T-helper 2 cell treated with Interferon-gamma antibody and Interleukin-4, amounts not matched to agents 100 ng/mL and 5 ng/mL, for 36 hours (primary cell): ENCODE results near the gene DOK6. TPM values are rescaled to one million over a fixed set of nuclear protein-coding genes. Genes with fewer than 3 reads are reported as not detected.
"Not testable (repeated sequence)": the region's sequence is repeated elsewhere in the genome, so short reads cannot be mapped to it uniquely, and the experiment has no call there.

Experiments
- intact Hi-C: fragments of 100-400 bp; cut with micrococcal nuclease; formaldehyde crosslinking; loops from one replicate; pipeline ENCODE4 v1.15.1; 2023
- total RNA-seq: library from RNA; stranded (reverse); gene quantifications from 2 replicates; pipeline ENCODE4 v1.2.3, GENCODE V29; 2022

The DOK6 gene
- total RNA-seq, 1 donor from 2014 or later = not detected

DNA sequence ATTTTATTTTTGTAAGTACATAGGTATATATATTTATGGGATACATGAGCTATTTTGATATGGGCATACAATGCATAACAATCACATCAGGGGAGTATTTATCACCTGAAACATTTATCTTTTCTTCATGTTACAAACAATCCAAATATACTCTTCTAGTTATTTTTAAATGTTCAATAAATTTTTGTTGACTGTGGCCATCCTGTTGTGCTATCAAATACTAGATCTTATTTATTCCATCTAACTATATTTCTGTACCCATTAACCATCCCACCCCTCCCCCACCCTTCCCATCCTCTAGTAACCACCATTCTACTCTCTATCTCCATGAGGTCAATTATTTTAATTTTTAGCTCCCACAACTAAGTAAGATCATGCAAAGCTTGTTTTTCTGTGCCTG lies 390.0 kb downstream of the DOK6 start:
- intact Hi-C loops = no loop called here

DNA sequence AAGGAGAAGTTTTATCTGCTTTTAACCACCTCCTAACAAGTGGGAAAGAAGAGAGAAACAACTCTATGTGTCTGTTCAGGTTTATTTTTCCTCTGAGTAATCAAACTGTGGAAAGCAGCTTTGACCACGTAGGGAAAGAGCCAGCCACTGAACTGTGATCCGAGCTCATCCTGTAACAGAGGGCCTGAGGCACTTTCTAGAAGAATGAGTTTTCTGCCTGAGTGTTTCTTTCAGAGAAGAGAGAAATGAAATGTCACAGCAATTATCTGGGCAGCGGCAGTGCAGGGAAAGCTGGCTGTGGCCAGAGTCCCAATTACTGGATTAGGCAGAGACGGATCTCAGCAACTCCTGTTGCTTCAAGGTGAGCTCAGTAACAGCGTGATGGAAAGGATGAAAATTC lies 395.1 kb downstream of the DOK6 start:
- intact Hi-C loops = no loop called here

DNA sequence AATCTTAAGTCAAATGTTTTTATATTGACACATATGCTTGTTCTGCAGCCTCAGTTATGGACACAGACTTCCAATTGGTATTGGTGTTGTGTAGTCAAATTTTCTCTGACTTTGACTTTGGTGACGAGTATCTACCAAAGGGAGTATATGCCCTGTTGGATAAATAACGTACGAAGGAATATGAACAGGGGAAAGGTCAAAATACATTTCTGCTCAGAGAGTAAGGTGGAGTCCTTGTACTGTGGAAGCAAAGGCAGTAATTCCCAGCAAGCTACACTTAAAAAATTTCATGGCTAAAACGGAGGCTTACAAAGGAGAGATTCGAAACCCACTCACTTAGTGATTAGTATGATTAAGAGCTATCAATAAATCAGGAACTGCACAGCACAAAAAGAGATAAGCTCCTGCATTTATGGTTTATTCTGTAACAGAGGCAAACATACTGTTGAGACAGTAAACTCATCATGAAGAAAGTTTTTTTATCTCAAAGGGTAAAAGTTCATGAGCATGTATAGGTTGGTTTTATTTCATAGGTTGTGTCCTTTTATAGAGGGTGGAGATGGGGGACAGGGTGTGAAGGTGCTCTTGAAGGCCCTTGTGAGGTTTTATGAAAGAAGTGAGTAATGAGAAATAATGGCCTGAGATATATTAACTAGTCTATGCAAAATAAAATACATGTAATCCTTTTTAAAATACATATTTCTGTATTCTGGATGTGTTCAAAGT lies 404.3 kb downstream of the DOK6 start:
- intact Hi-C loops = no loop called here

DNA sequence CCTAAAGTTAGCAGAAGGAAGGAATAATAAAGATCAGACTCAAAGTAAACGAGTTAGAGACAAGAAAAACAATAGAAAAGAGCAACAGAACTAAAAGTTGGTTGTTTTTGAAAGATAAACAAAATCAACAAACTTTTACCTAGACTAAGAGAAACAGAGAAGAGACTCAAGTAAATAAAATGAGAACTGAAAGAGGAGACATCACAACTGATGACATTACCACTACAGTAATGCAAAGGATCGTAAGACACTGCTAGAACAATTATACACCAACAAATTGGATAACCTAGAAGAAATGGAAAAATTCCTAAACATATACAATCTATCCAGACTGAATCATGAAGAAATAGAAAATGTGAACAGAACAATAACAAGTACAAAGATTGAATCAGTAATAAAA lies 407.7 kb downstream of the DOK6 start:
- intact Hi-C loops = no loop called here

DNA sequence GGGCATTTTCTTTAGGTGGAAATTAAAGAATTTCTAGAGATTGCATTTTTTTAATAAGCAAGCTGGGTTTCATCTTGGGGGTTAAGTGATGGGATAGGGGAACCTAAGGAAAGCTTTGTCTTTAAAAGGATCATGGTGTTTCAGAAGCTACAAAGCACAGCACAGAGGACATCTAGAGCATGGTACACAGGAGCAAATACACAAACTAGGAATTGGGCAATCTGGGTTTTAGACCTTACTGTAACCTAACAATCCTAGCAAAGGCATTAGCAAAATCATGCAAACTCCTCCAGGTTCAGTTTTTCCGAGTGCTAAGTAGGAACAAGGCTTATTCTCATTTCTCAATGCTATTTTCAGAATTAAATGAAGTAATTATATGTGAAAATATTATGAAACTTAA lies 412.9 kb downstream of the DOK6 start:
- intact Hi-C loops = no loop called here

DNA sequence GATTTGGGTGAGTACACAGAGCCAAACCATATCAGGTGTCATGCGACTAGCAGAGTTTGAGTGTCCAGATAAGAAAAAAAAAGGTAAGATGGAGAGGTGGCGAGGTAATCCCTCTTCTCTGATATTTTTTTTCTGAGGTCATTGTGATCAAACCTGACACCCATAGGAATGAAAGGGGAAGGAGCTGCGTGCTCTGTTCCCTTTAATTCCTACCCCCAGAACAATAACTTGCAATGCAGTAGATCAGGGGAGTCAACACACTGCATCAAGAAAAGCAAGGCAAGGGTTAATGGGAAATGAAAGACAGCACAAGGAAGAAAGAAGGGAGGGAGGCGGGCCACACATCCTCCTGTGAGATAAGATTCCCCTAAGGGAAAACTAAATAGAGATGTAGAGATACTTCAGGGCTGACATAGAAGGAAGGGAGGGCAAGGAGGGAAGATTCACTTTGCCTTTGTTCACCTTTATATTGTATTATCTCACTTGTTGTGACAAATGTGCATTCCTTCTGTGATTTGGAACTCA lies 414.2 kb downstream of the DOK6 start:
- intact Hi-C loops = no loop called here

DNA sequence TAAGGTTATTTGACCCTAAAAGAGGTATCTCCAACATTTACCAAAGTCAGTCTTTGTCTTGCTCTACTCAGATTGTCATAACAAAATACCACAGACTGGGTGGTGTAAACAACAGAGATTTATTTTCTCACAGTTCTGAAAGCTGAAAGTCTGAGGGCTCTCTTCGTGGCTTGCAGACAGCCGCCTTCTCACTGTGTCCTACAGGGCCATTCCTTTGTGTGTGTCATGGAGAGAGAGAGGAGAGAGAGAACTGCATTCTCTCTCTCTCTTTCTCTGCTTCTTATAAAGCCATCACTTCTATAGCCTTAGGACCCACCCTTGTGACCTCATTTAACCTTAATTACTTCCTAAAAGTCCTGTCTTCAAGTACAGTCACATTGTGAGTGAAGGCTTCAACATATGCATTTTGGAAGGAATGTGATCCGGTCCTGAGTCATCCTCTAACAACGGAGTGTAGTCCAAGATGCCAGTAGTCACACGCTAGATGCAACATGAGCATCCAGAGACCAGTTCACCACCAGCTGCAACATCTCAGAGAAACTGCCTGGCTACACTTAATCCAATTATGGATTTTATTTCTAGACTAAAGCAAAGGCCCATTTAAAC lies 416.8 kb downstream of the DOK6 start:
- intact Hi-C loops = no loop called here

DNA sequence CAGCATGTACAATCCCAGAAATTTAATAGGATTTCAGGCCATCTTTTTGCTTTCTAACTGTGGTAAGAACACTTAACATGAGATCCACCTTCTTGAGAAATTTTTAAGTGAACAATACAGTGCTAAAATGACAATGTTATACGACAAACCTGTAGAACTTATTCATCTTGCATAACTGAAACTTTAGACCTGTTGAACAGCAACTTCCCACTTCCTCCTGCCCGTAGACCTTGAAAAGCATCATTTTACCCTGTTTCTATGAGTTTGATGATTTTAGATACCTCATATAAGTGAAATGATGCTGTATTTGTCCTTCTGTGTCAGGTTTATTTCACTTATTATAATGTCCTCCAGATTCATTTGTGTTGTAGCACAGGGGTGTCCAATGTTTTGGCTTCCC lies 418.8 kb downstream of the DOK6 start:
- intact Hi-C loops = no loop called here

DNA sequence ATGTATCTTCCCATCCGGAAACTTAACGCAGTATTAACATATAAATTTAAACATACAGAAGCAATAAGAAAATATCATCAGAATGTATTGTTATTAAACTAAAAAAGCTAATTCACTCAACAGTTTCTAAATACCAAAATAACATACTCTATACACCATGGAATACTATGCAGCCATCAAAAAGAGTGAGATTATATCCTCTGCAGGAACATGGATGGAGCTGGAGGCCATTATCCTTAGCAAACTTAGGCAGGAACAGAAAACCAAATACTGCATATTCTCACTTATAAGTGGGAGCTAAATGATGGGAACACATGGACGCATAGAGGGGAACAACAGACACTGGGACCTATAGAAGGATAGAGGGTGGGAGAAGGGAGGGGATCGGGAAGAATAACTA lies 419.9 kb downstream of the DOK6 start:
- intact Hi-C loops = no loop called here

DNA sequence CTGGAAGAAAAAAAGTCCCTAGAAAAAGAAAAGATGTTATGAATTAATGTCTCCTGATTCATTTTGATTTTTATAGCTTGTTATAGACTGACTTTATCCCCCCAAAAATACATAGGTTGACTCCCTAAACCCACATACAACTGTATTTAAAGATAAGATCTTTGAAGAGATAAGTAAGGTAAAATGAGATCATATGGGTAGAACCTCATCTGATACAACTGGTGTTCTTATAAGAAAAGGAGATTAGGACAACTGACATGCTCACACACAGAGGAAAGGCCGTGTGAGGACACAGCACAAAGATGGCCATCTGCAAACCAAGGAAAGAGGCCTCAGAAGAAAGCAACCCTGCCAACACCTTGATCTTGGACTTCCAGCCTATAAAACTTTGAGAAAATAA lies 429.5 kb downstream of the DOK6 start:
- intact Hi-C loops = no loop called here

DNA sequence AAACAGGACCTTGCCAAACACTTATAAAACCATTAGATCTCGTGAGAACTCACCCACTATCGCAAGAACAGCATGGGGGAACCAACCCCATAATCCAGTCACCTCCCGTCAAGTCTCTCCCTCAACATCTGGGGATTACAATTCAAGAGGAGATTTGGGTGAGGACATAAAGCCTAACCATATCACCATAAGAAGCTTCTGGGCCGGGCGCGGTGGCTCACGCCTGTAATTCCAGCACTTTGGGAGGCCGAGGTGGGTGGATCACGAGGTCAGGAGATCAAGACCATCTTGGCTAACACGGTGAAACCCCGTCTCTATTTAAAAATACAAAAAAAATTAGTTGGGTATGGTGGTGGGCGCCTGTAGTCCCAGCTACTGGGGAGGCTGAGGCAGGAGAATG lies 434.3 kb downstream of the DOK6 start:
- intact Hi-C loops = not testable (repeated sequence)

DNA sequence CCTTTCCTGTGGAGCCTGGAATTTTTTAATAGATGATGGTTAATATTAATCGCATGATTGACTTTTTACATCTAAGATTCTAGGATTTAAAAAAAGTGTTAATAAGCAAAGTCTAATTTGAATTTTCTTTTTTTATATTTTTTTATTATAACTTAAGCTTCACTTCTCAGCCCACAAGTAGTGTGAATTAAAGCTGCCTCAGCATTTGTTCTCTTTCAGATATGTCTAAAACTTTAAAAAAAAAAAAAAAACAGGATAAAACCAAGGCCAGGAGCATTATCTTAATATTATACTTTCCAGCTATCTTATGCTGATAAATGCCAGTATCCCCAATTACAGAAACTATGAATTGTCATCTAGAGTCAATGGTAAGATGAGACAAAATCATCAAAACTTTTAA lies 437.3 kb downstream of the DOK6 start:
- intact Hi-C loops = no loop called here

DNA sequence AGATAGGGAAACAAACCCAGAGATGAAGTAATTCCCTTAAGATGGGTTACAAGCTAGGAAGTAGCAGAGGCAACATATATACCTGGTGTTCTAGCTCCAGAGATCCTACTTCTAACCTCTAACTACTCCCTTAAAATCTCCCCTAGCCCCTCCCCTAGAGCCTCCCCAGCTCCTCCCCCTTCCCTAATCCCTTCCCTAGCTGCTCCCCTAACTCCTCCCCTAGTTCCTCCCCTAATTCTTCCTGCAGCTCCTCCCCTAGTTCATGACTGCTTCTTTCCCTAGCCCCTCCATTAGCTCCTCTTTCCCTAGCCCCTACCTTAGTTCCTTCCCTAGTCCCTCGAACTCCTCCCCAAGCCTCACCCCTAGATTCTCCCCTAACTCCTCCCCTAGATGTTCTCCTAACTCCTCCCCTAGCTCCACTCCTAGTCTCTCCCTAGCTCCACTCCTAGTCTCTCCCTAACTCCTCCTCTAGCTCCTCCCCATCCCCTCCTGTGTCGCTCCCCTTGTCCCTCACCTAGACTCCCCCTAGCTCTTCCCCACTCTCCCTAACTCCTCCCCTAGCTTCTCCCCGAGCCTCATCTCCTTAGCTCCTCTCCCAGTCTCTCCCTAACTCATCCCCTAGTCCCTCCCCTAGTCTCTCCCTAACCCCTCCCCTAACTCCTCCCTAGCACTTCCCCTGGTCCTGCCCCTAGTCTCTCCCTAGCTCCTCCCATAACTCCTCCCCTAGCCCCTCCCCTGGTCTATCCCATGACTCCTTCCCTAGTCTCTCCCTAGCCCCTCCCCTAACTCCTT lies 438.1 kb downstream of the DOK6 start:
- intact Hi-C loops = no loop called here

DNA sequence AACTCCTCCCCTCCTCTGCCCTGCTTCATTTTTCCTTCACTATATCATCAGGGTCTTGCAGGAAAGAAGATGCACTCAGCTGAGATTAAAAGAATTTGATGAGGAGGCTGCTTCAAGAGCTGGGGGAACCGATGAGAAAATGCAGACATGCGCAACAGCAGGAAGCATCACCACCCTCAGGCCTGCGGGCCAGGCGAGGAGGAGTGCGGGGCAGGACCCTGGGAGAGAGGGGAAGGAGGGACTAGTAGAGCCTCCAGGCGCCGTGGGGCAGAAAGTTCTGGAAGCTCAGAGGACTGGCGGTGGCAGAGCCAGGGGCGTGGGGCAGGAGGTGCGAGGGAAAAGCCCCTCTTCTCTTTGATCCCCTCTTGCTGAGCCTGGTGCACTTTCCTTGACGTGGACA lies 438.8 kb downstream of the DOK6 start:
- intact Hi-C loops = no loop called here

DNA sequence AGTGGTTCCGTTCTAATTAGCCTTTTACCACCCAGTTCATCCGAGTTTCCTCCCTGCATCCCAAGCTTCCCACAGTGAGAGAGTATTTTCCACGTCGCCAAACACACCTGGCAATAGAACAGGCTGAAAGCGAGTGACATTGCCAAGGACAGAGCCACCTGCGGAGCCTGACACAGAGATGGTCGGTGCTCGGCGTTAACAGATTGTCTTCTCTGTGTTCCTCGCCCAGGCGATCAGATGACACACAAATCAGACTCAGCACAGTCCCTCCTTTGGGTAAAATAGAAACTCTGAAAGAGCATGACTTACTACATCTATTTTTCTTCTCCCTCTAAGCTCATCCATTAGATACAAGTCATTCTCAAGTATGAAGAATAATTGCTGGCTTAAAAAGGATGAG lies 439.3 kb downstream of the DOK6 start:
- intact Hi-C loops = no loop called here

DNA sequence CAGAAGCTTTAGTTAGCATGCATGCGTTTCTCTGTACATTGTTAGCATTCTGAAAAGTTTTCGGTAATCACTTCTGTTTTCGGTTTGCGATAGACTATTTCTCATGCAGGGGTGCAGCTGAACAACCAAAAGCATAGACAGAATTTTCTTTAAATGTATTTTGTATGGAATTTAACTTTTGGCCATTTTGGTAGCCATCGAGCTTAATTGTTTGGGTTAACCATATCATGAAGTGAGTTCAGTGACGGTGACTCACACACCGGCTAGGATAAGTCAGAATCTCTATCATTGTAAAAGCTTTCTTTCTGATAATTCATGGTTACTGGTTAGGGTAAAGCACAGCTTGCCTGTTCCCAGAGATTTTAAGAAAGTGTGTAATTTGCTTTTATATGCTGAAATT lies 439.8 kb downstream of the DOK6 start:
- intact Hi-C loops = no loop called here

DNA sequence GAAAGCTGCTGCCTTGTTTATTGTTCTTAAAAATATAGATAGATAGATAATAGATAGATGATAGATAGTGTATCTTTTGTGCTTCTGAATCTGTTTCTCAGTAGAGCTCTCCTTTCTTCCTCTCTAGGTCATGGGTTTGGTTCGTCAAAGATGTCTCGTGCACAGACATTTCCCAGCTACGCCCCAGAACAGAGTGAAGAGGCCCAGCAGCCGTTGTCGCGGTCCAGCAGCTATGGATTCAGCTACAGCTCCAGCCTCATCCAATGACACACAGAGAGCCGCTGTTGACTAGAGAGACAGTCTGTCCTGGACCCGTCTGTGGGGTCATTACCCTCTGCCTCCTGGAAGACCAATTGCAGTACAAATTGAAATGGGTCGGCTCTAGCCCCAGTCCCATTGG lies 440.4 kb downstream of the DOK6 start:
- intact Hi-C loops = no loop called here

DNA sequence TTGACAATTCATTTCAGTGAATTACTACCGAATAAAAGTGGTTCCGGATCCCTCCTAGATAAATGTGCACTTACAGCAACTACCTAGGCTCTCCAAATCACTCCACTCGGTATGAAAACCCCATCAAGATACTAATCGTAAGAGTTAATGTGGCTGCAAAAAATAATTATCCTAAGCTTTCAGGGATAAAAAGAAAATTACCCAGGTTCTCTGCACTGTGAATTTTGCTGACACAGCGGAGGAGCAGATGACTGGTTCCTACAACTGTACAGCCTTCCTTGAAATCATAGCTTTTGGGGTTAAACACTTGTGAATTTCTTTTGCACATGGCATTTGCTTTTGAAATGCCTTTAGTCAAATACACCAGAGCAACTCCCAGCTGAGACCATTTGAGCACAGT lies 442.3 kb downstream of the DOK6 start:
- intact Hi-C loops = no loop called here

DNA sequence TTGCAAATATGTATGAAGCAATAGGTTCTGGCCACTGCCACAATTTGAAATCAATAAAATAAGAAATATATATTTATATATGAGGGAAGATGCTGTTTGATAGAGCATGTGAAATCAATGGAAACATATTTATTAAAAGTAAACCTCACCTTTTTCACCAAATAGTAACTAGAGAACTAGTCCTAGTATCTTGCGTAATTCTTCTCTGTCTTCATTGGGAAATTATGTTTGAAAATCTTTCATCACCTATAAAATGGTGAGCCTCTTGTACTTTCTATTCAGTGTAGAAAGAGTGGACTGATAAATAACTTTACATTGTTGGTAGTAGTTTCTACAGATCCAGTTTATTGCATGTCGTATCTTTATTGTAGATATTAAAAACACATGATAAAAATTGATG lies 444.0 kb downstream of the DOK6 start:
- intact Hi-C loops = loop anchor here (5.0 kb wide), 1 partner anchor 233 kb away; no protein-coding TSS in a partner anchor

DNA sequence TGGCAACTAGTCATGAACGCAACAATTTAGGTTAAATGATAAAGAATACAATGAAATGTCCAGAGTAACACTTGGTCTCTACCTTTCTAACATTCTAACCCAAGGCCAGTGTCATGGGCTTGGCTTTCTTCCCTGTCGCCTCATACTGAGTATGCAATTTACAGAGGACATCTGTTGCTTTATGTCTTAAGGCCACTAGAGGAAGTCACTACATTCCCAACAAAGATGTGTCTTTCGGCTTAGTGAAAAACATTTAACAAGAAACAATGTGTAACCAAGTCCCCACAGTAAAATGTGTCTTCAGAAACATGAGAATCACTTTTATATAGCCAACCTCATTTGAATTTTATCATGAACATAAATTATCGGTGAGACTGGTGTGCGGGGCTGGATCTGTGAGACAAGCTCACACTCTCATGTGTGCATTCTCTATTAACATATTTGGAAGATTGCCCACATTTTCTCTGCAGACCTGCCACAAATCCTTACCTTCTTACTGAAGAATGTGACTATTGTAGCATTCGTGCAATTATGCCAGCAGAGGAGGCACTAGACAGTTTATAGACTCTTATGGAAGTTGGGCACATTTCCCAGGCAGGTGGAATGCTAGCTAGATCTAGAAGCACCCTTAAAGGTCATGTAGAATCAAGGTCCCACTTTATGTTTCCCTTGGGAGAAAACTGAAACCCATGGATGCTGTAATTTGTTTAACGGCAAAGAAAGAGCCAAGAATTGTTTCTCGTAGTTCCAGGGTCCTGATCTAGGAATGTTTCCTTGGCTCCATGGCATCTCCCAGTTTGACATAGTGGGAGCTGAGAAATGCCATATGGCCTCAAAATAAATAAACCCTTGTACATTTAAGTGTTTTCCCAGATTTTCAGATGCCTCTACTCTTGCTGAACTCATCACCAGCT lies 445.2 kb downstream of the DOK6 start:
- intact Hi-C loops = loop anchor here (5.0 kb wide), 1 partner anchor 231 kb away; no protein-coding TSS in a partner anchor

DNA sequence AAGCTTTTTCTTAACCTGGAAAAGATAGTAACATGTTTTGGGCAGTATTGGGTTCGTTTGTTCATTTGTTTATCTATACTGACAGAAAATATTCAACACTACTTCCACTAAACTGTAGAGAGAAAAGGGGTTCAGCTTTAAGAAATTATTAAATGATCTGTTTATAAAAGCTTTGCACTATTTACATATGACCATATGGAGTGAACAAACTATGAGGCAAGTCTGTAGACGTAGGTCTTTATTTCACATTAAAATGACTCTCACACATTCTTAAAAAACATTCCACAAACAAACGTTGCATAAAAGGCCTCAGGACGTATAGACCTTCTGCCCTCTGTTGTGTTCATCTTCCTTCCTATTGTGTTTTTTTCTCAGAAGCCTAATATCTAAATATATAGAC lies 452.4 kb downstream of the DOK6 start:
- intact Hi-C loops = no loop called here
